DMS53 (cell line): ENCODE data around the gene NEGR1.
A peak's percentile ranks its signal among the peaks of the same experiment; 100 is the strongest.

Experiments
- DNase-seq: peaks from one replicate; lab custom pipeline; 2025; lab: John Stamatoyannopoulos, UW

Gene NEGR1

GRCh38 chr1:72117621-72118020 lies 164.7 kb downstream of the NEGR1 start:
- DNase-seq, result no peak

GRCh38 chr1:72115290-72115689 lies 167.0 kb downstream of the NEGR1 start:
- no peak for DNase-seq

- DNase-seq, result no peak
Measured at GRCh38 chr1:72111662-72112061, 170.7 kb downstream of the NEGR1 start.

GRCh38 chr1:72109916-72110315 lies 172.4 kb downstream of the NEGR1 start:
- no peak for DNase-seq

GRCh38 chr1:72105201-72105600 lies 177.1 kb downstream of the NEGR1 start:
- DNase-seq, result no peak

GRCh38 chr1:72101840-72102632 lies 180.3 kb downstream of the NEGR1 start:
- no peak for DNase-seq

- DNase-seq, result no peak
Measured at GRCh38 chr1:72100771-72101170, 181.6 kb downstream of the NEGR1 start.

GRCh38 chr1:72097851-72098570 lies 184.3 kb downstream of the NEGR1 start:
- no peak for DNase-seq

GRCh38 chr1:72094209-72094608 lies 188.1 kb downstream of the NEGR1 start:
- no peak for DNase-seq

GRCh38 chr1:72086394-72086793 lies 195.9 kb downstream of the NEGR1 start:
- no peak for DNase-seq

GRCh38 chr1:72075425-72075824 lies 206.9 kb downstream of the NEGR1 start:
- DNase-seq, result no peak

GRCh38 chr1:72066431-72066830 lies 215.9 kb downstream of the NEGR1 start:
- DNase-seq, result no peak

- DNase-seq, result no peak
Measured at GRCh38 chr1:72064196-72065075, 217.9 kb downstream of the NEGR1 start.

GRCh38 chr1:72063364-72064044 lies 218.8 kb downstream of the NEGR1 start:
- DNase-seq, result no peak

- DNase-seq, result no peak
Measured at GRCh38 chr1:72062584-72062983, 219.8 kb downstream of the NEGR1 start.

- DNase-seq, result no peak
Measured at GRCh38 chr1:72060466-72061245, 221.7 kb downstream of the NEGR1 start.

- DNase-seq, result no peak
Measured at GRCh38 chr1:72056516-72056915, 225.8 kb downstream of the NEGR1 start.

GRCh38 chr1:72051538-72051937 lies 230.8 kb downstream of the NEGR1 start:
- DNase-seq, result no peak

GRCh38 chr1:72050551-72050950 lies 231.8 kb downstream of the NEGR1 start:
- DNase-seq, result no peak

GRCh38 chr1:72037745-72038343 lies 244.5 kb downstream of the NEGR1 start:
- peak; percentile 86 for DNase-seq

GRCh38 chr1:72034827-72035226 lies 247.5 kb downstream of the NEGR1 start:
- DNase-seq, result no peak
